Breast epithelium (tissue), 3 donors: Measurements from ENCODE around the gene AOPEP.

Experiments
- CTCF ChIP-seq, 3 donors: fragments of 450-650 bp; IDR thresholded peaks; one replicate each; pipeline ENCODE4 v1.5.1; 2016 to 2017; ENCODE audit warnings: antibody characterized with exemption in 3 of 3, mild to moderate bottlenecking in 3 of 3, moderate library complexity in 3 of 3
- POLR2AphosphoS5 ChIP-seq, 3 donors: sonication (generic); formaldehyde crosslinking; IDR thresholded peaks; one replicate each; pipeline ENCODE4 v1.6.1; 2017; ENCODE audit warnings: antibody characterized with exemption in 3 of 3

- TF ChIP-seq POLR2AphosphoS5 (IDR thresholded peaks at IDR 0.05) (no peak), CTCF (IDR thresholded peaks at IDR 0.05) (no peak)
Measured at GRCh38 chr9:95129476-95130291, 403.2 kb downstream of the AOPEP start.
